GM12878 (cell line): ENCODE measurements around the gene TMSB4X. TPM values are rescaled to one million over a fixed set of nuclear protein-coding genes. Genes with fewer than 3 reads are reported as not detected.

ENCODE experiments used
- ATAC-seq: fragments of 200-7000 bp; cut with Tn5 transposase; 3 replicates; pipeline ENCODE4 v1.9.1; 2020; ENCODE audit warnings: mild to moderate bottlenecking, moderate library complexity
- BruUV-seq: library from RNA; stranded (reverse); fragments of 400-500 nt; replicated peaks from 2 replicates; lab custom pipeline; 2021; lab: Mats Ljungman, UMichigan
- CTCF ChIA-PET: fragments of 300-600 bp; sonication (Branson Sonifier 250); formaldehyde crosslinking; extraction: SDS; loops from one replicate; lab custom pipeline; 2021; ENCODE audit warnings: inconsistent platforms; lab: Yijun Ruan, JAX
- POLR2A ChIA-PET: fragments of 350-600 bp; formaldehyde crosslinking; extraction: SDS; loops from one replicate; lab custom pipeline; 2021; ENCODE audit warnings: inconsistent platforms; lab: Charles Lee
- RAD21 ChIA-PET: fragments of 300-600 bp; sonication (Branson Sonifier 250); formaldehyde crosslinking; loops from one replicate; lab custom pipeline; 2023; ENCODE audit warnings: antibody characterized with exemption; ENCODE audit not compliant: unreplicated experiment; lab: Charles Lee
- SMC1A ChIA-PET: fragments of 300-600 bp; sonication (Branson Sonifier 250); formaldehyde crosslinking; loops from one replicate; lab custom pipeline; 2023; ENCODE audit not compliant: unreplicated experiment, uncharacterized antibody; lab: Charles Lee
- DNase-seq: peaks from one replicate; pipeline ENCODE4 v3.0.0-alpha.2; 2011; ENCODE audit warnings: low read depth, low spot score
- FAIRE-seq: peaks from 3 replicates; lab custom pipeline; 2011; peaks lifted over from hg19 to GRCh38; lab: Jason Lieb, UNC
- H2AFZ ChIP-seq: 2 replicates; pipeline ENCODE4 v1.6.0; 2011; ENCODE audit warnings: low read depth, low read length, control low read depth; ENCODE audit not compliant: control insufficient read depth
- H3K27ac ChIP-seq: 2 replicates; pipeline ENCODE4 v1.5.1; 2011; ENCODE audit warnings: control low read depth; ENCODE audit not compliant: control insufficient read depth, insufficient read depth
- H3K27me3 ChIP-seq, 2 experiments: replicated peaks in 1 of 2; 2 replicates each; pipeline versions ENCODE4 v1.6.0 to v1.6.1; 2011; ENCODE audit warnings: low read length in 1 of 2; ENCODE audit not compliant: control insufficient read depth in 2 of 2, insufficient read depth in 2 of 2
- H3K36me3 ChIP-seq, 2 experiments: 2 replicates each; pipeline ENCODE4 v1.5.1; 2011; ENCODE audit warnings: low read length in 1 of 2; ENCODE audit not compliant: control insufficient read depth in 2 of 2, insufficient read depth in 2 of 2
- H3K4me1 ChIP-seq: 2 replicates; pipeline ENCODE4 v1.6.1; 2011; ENCODE audit warnings: mild to moderate bottlenecking, low read length, moderate library complexity, mixed read lengths; ENCODE audit not compliant: control insufficient read depth, insufficient read depth
- H3K4me2 ChIP-seq: 2 replicates; pipeline ENCODE4 v1.6.0; 2011; ENCODE audit warnings: control low read depth; ENCODE audit not compliant: control insufficient read depth, insufficient read depth
- H3K4me3 ChIP-seq: fragments of 200-600 bp; sonication (generic); 2 replicates; pipeline ENCODE4 v1.5.1; 2016
- H3K79me2 ChIP-seq: 2 replicates; pipeline ENCODE4 v1.6.0; 2011; ENCODE audit warnings: low read length; ENCODE audit not compliant: control insufficient read depth, insufficient read depth
- H3K9ac ChIP-seq: 2 replicates; pipeline ENCODE4 v1.8.0; 2011; ENCODE audit warnings: low read length, control low read depth, mixed read lengths; ENCODE audit not compliant: control insufficient read depth, insufficient read depth
- H3K9me3 ChIP-seq: replicated peaks from 3 replicates; pipeline ENCODE4 v1.5.1; 2011; ENCODE audit warnings: mild to moderate bottlenecking, low read length; ENCODE audit not compliant: control insufficient read depth, insufficient read depth
- H4K20me1 ChIP-seq: 2 replicates; pipeline ENCODE4 v1.6.0; 2011; ENCODE audit not compliant: control insufficient read depth, insufficient read depth
- ATF2 ChIP-seq: IDR thresholded peaks from 2 replicates; pipeline ENCODE4 v1.6.1; 2012; ENCODE audit warnings: low read length, inconsistent platforms
- EED ChIP-seq: sonication (generic); IDR thresholded peaks from 2 replicates; pipeline ENCODE4 v1.6.1; 2016; ENCODE audit warnings: antibody characterized with exemption, low read depth
- ETV6 ChIP-seq, 2 experiments: fragments of 450-650 bp in 1 of 2; IDR thresholded peaks in 1 of 2; conservative IDR thresholded peaks in 1 of 2; 2 replicates each; pipeline ENCODE4 v1.6.1; 2014; ENCODE audit warnings: antibody characterized with exemption in 1 of 2, borderline replicate concordance in 1 of 2, low read depth in 1 of 2, mild to moderate bottlenecking in 1 of 2, moderate library complexity in 1 of 2
- MLLT1 ChIP-seq: fragments of 450-650 bp; IDR thresholded peaks from 2 replicates; pipeline ENCODE4 v1.6.1; 2016; ENCODE audit warnings: mild to moderate bottlenecking
- PAX8 ChIP-seq: fragments of 450-650 bp; IDR thresholded peaks from 2 replicates; pipeline ENCODE4 v1.6.1; 2017; ENCODE audit warnings: mild to moderate bottlenecking, moderate library complexity
- RAD51 ChIP-seq: fragments of 450-650 bp; IDR thresholded peaks from 2 replicates; pipeline ENCODE4 v1.6.1; 2016; ENCODE audit warnings: moderate library complexity, mild to moderate bottlenecking, inconsistent platforms
- SREBF2 ChIP-seq: IDR thresholded peaks from 2 replicates; pipeline ENCODE4 v1.6.1; 2012; ENCODE audit warnings: mild to moderate bottlenecking, low read length
- ZBTB33 ChIP-seq: fragments of 450-650 bp; IDR thresholded peaks from 2 replicates; pipeline ENCODE4 v1.6.1; 2017; ENCODE audit warnings: mild to moderate bottlenecking
- WGBS: methylation state at CpG from one replicate; pipeline ENCODE4 v1.1.6; 2016; ENCODE audit warnings: low lambda C conversion rate; ENCODE audit not compliant: insufficient replicate concordance, insufficient coverage; ENCODE audit errors: missing lambda C conversion rate; 5-methylcytosine and 5-hydroxymethylcytosine counted together
- in situ Hi-C: fragments of 300-500 bp; cut with MboI; formaldehyde crosslinking; loops from 9 replicates; pipeline ENCODE4 v1.14.3; 2018; ENCODE audit warnings: mixed read lengths
- intact Hi-C: fragments of 100-400 bp; cut with micrococcal nuclease; formaldehyde crosslinking; loops from one replicate; pipeline ENCODE4 v1.14.2; 2022; ENCODE audit not compliant: unreplicated experiment
- polyA plus RNA-seq, 11 experiments: library from polyadenylated mRNA; depleted of rRNA in 4 of 11; unstranded in 6 of 11; stranded (reverse) in 5 of 11; fragments of >200 nt; fragmentation: Nextera tagmentation in 4 of 11; fragmentation: Illumina TruSeq in 1 of 11; extraction: Ambion mirVana in 4 of 11; extraction: Trizol in 1 of 11; gene quantifications; 1 replicate in 1 of 11; 2 replicates in 10 of 11; pipeline versions ENCODE4 v1.2.1 to v1.2.3, GENCODE V29; 2011 to 2016; ENCODE audit warnings: inconsistent platforms in 2 of 11, missing spikeins in 2 of 11, low read depth in 1 of 11
- total RNA-seq, 4 experiments: library from RNA; depleted of rRNA in 3 of 4; stranded (reverse); fragments of >200 nt in 3 of 4; fragmentation: Illumina TruSeq in 1 of 4; extraction: Trizol in 1 of 4; gene quantifications; 2 replicates each; pipeline versions ENCODE4 v1.2.1 to v1.2.3, GENCODE V29; 2013 to 2021

TMSB4X gene
- total and polyA plus RNA-seq, 10 of the 15 experiments (the other 5 are each of a cell fraction or from before 2014, with no cell fraction given): 13,924 to 37,234 (median 23,705) TPM

- H4K20me1 ChIP-seq: no peaks in the 10 kb centered on the region
- TF ChIP-seq RAD51: no peak
- no peak for TF ChIP-seq PAX8
- H3K36me3 ChIP-seq: no peaks in the 10 kb centered on the region
- no peak overlapping the region for H3K4me3 ChIP-seq
- H3K9me3 ChIP-seq: no peaks in the 10 kb centered on the region
- ATAC-seq: no peak
- no peak for DNase-seq
- no peak for FAIRE-seq
- 70% methylated on average over 2 of the region's 2 CpGs for WGBS
- CTCF ChIA-PET: interaction anchor here (0.9 to 12.2 kb wide), 7 partner anchors 9 to 478 kb away, joined by 3 to 123 read pairs (median 3); no protein-coding TSS in a partner anchor
- in situ Hi-C loops (no loop called here), intact Hi-C loops (no loop called here)
- RAD21 ChIA-PET: interaction anchor here (1.5 to 22.5 kb wide), 7 partner anchors 10 to 254 kb away, joined by 3 to 689 read pairs (median 38); partner anchors contain the start of gene TMSB4X
- POLR2A ChIA-PET: interaction anchor here (1.7 to 17.2 kb wide), 4 partner anchors 10 to 74 kb away, joined by 5 to 280 read pairs (median 52); no protein-coding TSS in a partner anchor
- H3K27ac ChIP-seq: peak overlapping the region; percentile 1; the same call in 1 of the 2 replicates
- H3K4me1 ChIP-seq: peaks cover 77% of the 10 kb centered on the region
- SMC1A ChIA-PET: interaction anchor here (1.2 to 25.1 kb wide), 10 partner anchors 12 to 72 kb away, joined by 3 to 847 read pairs (median 99); partner anchors contain the start of gene TMSB4X
- no peak overlapping the region for H3K4me2 ChIP-seq
- BruUV-seq: no TSS peak
- no peaks in the 10 kb centered on the region; the same call in none of the 2 replicates for H3K79me2 ChIP-seq
- no peak overlapping the region for H3K9ac ChIP-seq
- no peak overlapping the region for H2AFZ ChIP-seq
- no peaks in the 10 kb centered on the region for H3K27me3 ChIP-seq
Observed at GRCh38 chrX:13010546-13010945, 35.6 kb downstream of the TMSB4X start.

GRCh38 chrX:13013363-13014110 lies 38.6 kb downstream of the TMSB4X start:
- peak overlapping the region; percentile 96 for H3K27ac ChIP-seq
- DNase-seq: no peak
- H3K4me1 ChIP-seq: peaks cover 63% of the 10 kb centered on the region
- peak overlapping the region; percentile 58 for H2AFZ ChIP-seq
- in situ Hi-C loops (no loop called here), intact Hi-C loops (no loop called here)
- POLR2A ChIA-PET: interaction anchor here (0.6 to 3.5 kb wide), 17 partner anchors 9 to 79 kb away, joined by 3 to 10 read pairs (median 3); no protein-coding TSS in a partner anchor
- RAD21 ChIA-PET: interaction anchor here (0.7 to 22.5 kb wide), 13 partner anchors 9 to 243 kb away, joined by 3 to 689 read pairs (median 8); partner anchors contain the start of gene TMSB4X
- peak; percentile 87 for ATAC-seq
- H3K9me3 ChIP-seq: no peaks in the 10 kb centered on the region
- H3K9ac ChIP-seq: peak overlapping the region; percentile 58; the same call in 1 of the 2 replicates
- H3K4me2 ChIP-seq: peak overlapping the region; percentile 84
- peak overlapping the region; percentile 14 for H3K4me3 ChIP-seq
- SMC1A ChIA-PET: interaction anchor here (0.5 to 25.1 kb wide), 24 partner anchors 8 to 475 kb away, joined by 3 to 847 read pairs (median 4); no protein-coding TSS in a partner anchor
- WGBS: 2% methylated on average over 8 of the region's 8 CpGs
- CTCF ChIA-PET: interaction anchor here (0.8 to 2.7 kb wide), 12 partner anchors 9 to 475 kb away, joined by 3 to 9 read pairs (median 4); no protein-coding TSS in a partner anchor
- FAIRE-seq: peak; percentile 86
- no peaks in the 10 kb centered on the region for H3K27me3 ChIP-seq
- H3K36me3 ChIP-seq: no peaks in the 10 kb centered on the region
- no peaks in the 10 kb centered on the region for H4K20me1 ChIP-seq
- BruUV-seq: TSS peak; percentile 25
- H3K79me2 ChIP-seq: no peaks in the 10 kb centered on the region; the same call in 1 of the 2 replicates
- TF ChIP-seq MLLT1 (peak; percentile 63; the same call in 1 of the 2 replicates), SREBF2 (no peak), EED (peak; percentile 87), ETV6 (conservative IDR thresholded peaks at IDR 0.05 in 1 of 2, IDR thresholded peaks at IDR 0.05 in 1 of 2; ENCODE audit: borderline replicate concordance in 1 of 2, low read depth in 1 of 2) (peak in 1 of 2 experiments; percentile 73; a peak in 2 of 4 replicates), ATF2 (peak; percentile 24; the same call in 1 of the 2 replicates), ZBTB33 (no peak)
